Liver (tissue), 9 donors: ENCODE measurements around the gene SMIM27. TPM values are rescaled to one million over a fixed set of nuclear protein-coding genes. Genes with fewer than 3 reads are reported as not detected.

Experiments
- DNase-seq: peaks from one replicate; pipeline ENCODE4 v3.0.0-alpha.2; 2017; ENCODE audit warnings: low spot score
- H3K27ac ChIP-seq, 2 donors: one replicate each; pipeline ENCODE4 v1.7.0; 2013; ENCODE audit warnings: inconsistent platforms in 2 of 2, low read length in 2 of 2, control low read depth in 1 of 2, low read depth in 1 of 2, mild to moderate bottlenecking in 1 of 2
- H3K27me3 ChIP-seq, 4 donors: one replicate each; pipeline versions ENCODE4 v1.6.1 to v1.7.0; 2013; ENCODE audit warnings: low read length in 3 of 4, inconsistent platforms in 1 of 4, mild to moderate bottlenecking in 1 of 4, moderate library complexity in 1 of 4; ENCODE audit not compliant: control insufficient read depth in 4 of 4, insufficient read depth in 4 of 4
- H3K36me3 ChIP-seq, 4 donors: one replicate each; pipeline versions ENCODE4 v1.6.1 to v1.7.0; 2013; ENCODE audit warnings: low read length in 3 of 4, mild to moderate bottlenecking in 3 of 4, low read depth in 1 of 4, moderate library complexity in 1 of 4; ENCODE audit not compliant: control insufficient read depth in 4 of 4, insufficient read depth in 3 of 4
- H3K4me1 ChIP-seq, 4 donors: one replicate each; pipeline versions ENCODE4 v1.6.1 to v1.7.0; 2013; ENCODE audit warnings: low read length in 3 of 4, mild to moderate bottlenecking in 3 of 4, moderate library complexity in 1 of 4; ENCODE audit not compliant: control insufficient read depth in 4 of 4, insufficient read depth in 4 of 4
- H3K4me3 ChIP-seq, 3 donors: one replicate each; pipeline versions ENCODE4 v1.6.1 to v1.7.0; 2013; ENCODE audit warnings: low read length in 3 of 3, control low read depth in 1 of 3, low read depth in 1 of 3, mild to moderate bottlenecking in 1 of 3
- H3K9ac ChIP-seq, 2 donors: one replicate each; pipeline ENCODE4 v1.7.0; 2013; ENCODE audit warnings: low read length in 2 of 2, mild to moderate bottlenecking in 2 of 2, moderate library complexity in 2 of 2, control low read depth in 1 of 2, low read depth in 1 of 2
- H3K9me3 ChIP-seq, 4 donors: one replicate each; pipeline versions ENCODE4 v1.6.1 to v1.7.0; 2013; ENCODE audit warnings: low read length in 3 of 4; ENCODE audit not compliant: control insufficient read depth in 4 of 4
- EGR1 ChIP-seq, 2 donors: IDR thresholded peaks; 2 replicates each; pipeline ENCODE4 v1.6.1; 2016 to 2018; ENCODE audit warnings: antibody characterized with exemption in 2 of 2, low read depth in 2 of 2
- FOXA1 ChIP-seq: IDR thresholded peaks from 2 replicates; pipeline ENCODE4 v1.6.1; 2016; ENCODE audit warnings: antibody characterized with exemption
- FOXA2 ChIP-seq: IDR thresholded peaks from 2 replicates; pipeline ENCODE4 v1.6.1; 2016; ENCODE audit warnings: antibody characterized with exemption
- GABPA ChIP-seq, 2 donors: IDR thresholded peaks in 1 of 2; conservative IDR thresholded peaks in 1 of 2; 2 replicates each; pipeline ENCODE4 v1.6.1; 2016; ENCODE audit warnings: antibody characterized with exemption in 2 of 2, mild to moderate bottlenecking in 1 of 2, moderate library complexity in 1 of 2
- HNF4A ChIP-seq, 2 donors: conservative IDR thresholded peaks; 2 replicates each; pipeline ENCODE4 v1.6.1; 2016; ENCODE audit warnings: antibody characterized with exemption in 2 of 2, mild to moderate bottlenecking in 2 of 2
- HNF4G ChIP-seq: IDR thresholded peaks from 2 replicates; pipeline ENCODE4 v1.6.1; 2016; ENCODE audit warnings: antibody characterized with exemption
- JUND ChIP-seq, 2 donors: IDR thresholded peaks; 2 replicates each; pipeline ENCODE4 v1.6.1; 2016; ENCODE audit warnings: antibody characterized with exemption in 2 of 2
- NR2F2 ChIP-seq: IDR thresholded peaks from 2 replicates; pipeline ENCODE4 v1.6.1; 2016; ENCODE audit warnings: antibody characterized with exemption
- RAD21 ChIP-seq, 2 donors: IDR thresholded peaks; 2 replicates each; pipeline ENCODE4 v1.6.1; 2016; ENCODE audit warnings: antibody characterized with exemption in 2 of 2, mild to moderate bottlenecking in 2 of 2
- TAF1 ChIP-seq: conservative IDR thresholded peaks from 2 replicates; pipeline ENCODE4 v1.6.1; 2016; ENCODE audit warnings: antibody characterized with exemption, mild to moderate bottlenecking
- YY1 ChIP-seq: IDR thresholded peaks from 2 replicates; pipeline ENCODE4 v1.6.1; 2016; ENCODE audit warnings: antibody characterized with exemption, mild to moderate bottlenecking
- WGBS: extraction: QIAGEN DNeasy Blood & Tissue Kit; methylation state at CpG from one replicate; pipeline ENCODE4 v1.1.7; 2013; 5-methylcytosine and 5-hydroxymethylcytosine counted together
- polyA plus RNA-seq, 2 donors: library from polyadenylated mRNA; stranded (reverse) in 1 of 2; unstranded in 1 of 2; fragments of 200-250 nt in 1 of 2; fragments of >200 nt in 1 of 2; fragmentation: Nextera tagmentation in 1 of 2; extraction: Ambion mirVana in 1 of 2; gene quantifications; one replicate each; pipeline versions ENCODE4 v1.2.1 to v1.2.3, GENCODE V29; 2013 to 2015
- total RNA-seq, 2 donors: library from RNA; depleted of rRNA; stranded (reverse); fragments of >200 nt; gene quantifications; one replicate each; pipeline ENCODE4 v1.2.3, GENCODE V29; 2014
- TF ChIP-seq, protein P1 (sequence below): IDR thresholded peaks from 2 replicates; pipeline ENCODE4 v1.6.1; 2016; ENCODE audit warnings: antibody characterized with exemption, mild to moderate bottlenecking
- TF ChIP-seq, protein P2 (sequence below): fragments of 150-350 bp; IDR thresholded peaks from 2 replicates; pipeline ENCODE4 v1.5.1; 2017; ENCODE audit warnings: improper control_type of control experiment, low read depth, low read length; ENCODE audit not compliant: missing input control
- donor health status: healthy.
- donor health status: healthy.
- donor health status: healthy.
- donor health status: healthy.
- donor health status: healthy.

Gene SMIM27
- total and polyA plus RNA-seq, 4 donors, result 1.0 to 17.0 (median 4.4) TPM

DNA sequence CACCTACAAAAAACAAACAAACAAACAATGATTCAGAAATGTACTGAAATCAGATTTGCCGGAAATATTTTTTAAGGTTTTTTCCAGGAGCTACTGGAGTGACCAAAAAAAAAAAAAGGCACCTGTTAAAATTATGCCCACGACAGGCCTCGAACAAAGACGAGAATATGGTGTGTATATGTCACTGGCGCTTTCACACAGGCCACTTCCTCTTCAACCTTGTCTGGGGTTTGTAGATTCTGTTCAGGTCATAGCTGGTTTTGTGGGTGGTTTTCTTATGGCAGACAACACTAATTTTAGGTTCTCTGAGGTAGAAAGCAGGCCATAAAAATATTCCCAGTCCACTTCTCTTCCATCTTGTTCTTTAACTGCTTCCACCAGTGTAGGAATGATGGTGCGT, 13.8 kb downstream of the SMIM27 start (continued):
- TF ChIP-seq HNF4A (conservative IDR thresholded peaks at IDR 0.05), result no peak
- no peak for TF ChIP-seq FOXA2
- TF ChIP-seq YY1, result no peak
- no peak for TF ChIP-seq NR2F2
- no peak for TF ChIP-seq TAF1
- TF ChIP-seq FOXA1, result no peak

DNA sequence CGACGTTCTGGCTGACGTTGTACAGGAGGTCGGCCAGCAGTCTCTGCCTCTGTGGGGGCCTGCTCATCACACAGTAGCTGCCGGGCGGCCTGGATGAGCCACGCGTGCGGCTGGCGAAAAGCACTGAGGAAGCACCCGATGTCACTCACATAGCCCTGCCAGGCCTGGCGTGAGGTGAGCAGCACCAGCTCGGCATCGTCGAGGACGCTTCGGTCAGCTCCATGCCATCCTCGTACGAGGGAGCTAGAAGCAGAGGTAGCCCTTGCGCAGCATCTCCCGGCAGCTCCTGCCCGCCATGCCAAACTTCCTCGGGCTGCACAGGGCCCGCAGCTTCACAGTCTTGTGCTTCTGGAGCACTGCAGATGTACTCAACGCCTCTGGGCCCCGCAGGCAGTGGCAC, 14.6 kb downstream of the SMIM27 start:
- Histone ChIP-seq H3K36me3 (peaks cover 5 to 31% (median 11%) of the 10 kb centered on the region in 4 donors), H3K4me1 (peaks cover under 1 to 10% (median 7%) of the 10 kb centered on the region in 4 donors), H3K27me3 (no peaks in the 10 kb centered on the region), H3K4me3 (no peak overlapping the region), H3K27ac (no peak overlapping the region), H3K9me3 (no peaks in the 10 kb centered on the region), H3K9ac (no peak overlapping the region)
- DNase-seq, result no peak
- no peak for TF ChIP-seq EGR1 (IDR thresholded peaks at IDR 0.05; ENCODE audit: low read depth in 2 of 2)
- TF ChIP-seq, protein P1, sequence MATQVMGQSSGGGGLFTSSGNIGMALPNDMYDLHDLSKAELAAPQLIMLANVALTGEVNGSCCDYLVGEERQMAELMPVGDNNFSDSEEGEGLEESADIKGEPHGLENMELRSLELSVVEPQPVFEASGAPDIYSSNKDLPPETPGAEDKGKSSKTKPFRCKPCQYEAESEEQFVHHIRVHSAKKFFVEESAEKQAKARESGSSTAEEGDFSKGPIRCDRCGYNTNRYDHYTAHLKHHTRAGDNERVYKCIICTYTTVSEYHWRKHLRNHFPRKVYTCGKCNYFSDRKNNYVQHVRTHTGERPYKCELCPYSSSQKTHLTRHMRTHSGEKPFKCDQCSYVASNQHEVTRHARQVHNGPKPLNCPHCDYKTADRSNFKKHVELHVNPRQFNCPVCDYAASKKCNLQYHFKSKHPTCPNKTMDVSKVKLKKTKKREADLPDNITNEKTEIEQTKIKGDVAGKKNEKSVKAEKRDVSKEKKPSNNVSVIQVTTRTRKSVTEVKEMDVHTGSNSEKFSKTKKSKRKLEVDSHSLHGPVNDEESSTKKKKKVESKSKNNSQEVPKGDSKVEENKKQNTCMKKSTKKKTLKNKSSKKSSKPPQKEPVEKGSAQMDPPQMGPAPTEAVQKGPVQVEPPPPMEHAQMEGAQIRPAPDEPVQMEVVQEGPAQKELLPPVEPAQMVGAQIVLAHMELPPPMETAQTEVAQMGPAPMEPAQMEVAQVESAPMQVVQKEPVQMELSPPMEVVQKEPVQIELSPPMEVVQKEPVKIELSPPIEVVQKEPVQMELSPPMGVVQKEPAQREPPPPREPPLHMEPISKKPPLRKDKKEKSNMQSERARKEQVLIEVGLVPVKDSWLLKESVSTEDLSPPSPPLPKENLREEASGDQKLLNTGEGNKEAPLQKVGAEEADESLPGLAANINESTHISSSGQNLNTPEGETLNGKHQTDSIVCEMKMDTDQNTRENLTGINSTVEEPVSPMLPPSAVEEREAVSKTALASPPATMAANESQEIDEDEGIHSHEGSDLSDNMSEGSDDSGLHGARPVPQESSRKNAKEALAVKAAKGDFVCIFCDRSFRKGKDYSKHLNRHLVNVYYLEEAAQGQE, result no peak
- TF ChIP-seq FOXA2, result no peak
- TF ChIP-seq, protein P2, sequence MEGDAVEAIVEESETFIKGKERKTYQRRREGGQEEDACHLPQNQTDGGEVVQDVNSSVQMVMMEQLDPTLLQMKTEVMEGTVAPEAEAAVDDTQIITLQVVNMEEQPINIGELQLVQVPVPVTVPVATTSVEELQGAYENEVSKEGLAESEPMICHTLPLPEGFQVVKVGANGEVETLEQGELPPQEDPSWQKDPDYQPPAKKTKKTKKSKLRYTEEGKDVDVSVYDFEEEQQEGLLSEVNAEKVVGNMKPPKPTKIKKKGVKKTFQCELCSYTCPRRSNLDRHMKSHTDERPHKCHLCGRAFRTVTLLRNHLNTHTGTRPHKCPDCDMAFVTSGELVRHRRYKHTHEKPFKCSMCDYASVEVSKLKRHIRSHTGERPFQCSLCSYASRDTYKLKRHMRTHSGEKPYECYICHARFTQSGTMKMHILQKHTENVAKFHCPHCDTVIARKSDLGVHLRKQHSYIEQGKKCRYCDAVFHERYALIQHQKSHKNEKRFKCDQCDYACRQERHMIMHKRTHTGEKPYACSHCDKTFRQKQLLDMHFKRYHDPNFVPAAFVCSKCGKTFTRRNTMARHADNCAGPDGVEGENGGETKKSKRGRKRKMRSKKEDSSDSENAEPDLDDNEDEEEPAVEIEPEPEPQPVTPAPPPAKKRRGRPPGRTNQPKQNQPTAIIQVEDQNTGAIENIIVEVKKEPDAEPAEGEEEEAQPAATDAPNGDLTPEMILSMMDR, result no peak
- no peak for TF ChIP-seq NR2F2
- TF ChIP-seq HNF4A (conservative IDR thresholded peaks at IDR 0.05), result no peak
- TF ChIP-seq GABPA (IDR thresholded peaks at IDR 0.05 in 1 of 2, conservative IDR thresholded peaks at IDR 0.05 in 1 of 2), result no peak
- no peak for TF ChIP-seq HNF4G
- TF ChIP-seq JUND (IDR thresholded peaks at IDR 0.05), result no peak
- 96% methylated on average over 26 of the region's 26 CpGs for WGBS

DNA sequence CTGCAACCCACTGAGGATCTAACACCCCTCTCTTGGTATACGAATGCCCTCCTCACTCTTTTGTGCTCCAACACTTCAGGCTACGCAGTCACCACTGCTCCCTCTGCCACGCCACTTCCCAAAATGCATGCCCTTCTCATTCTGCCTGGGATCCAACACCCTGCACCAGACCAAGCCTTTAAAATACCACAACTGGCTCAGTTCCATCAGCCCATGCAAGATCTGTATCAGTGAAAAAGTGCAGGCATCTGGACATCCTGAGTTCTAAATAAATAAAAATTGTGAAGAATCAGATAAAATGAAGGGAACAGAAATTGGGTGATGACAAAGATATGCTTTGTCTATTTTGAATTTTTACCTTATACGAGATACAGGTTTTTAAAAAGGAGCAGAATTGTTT, 18.1 kb downstream of the SMIM27 start:
- H3K9ac ChIP-seq, result peak overlapping the region in 1 of 2 donors; percentile 8
- DNase-seq, result no peak
- TF ChIP-seq NR2F2, result no peak
- no peak for TF ChIP-seq EGR1 (IDR thresholded peaks at IDR 0.05; ENCODE audit: low read depth in 2 of 2)
- no peak for TF ChIP-seq RAD21 (IDR thresholded peaks at IDR 0.05)
- H3K9me3 ChIP-seq, result no peaks in the 10 kb centered on the region
- H3K36me3 ChIP-seq, result peaks cover 3 to 27% (median 8%) of the 10 kb centered on the region in 4 donors
- H3K4me1 ChIP-seq, result peaks cover 3 to 24% (median 16%) of the 10 kb centered on the region in 4 donors
- no peak overlapping the region for H3K4me3 ChIP-seq
- no peaks in the 10 kb centered on the region for H3K27me3 ChIP-seq
- H3K27ac ChIP-seq, result no peak overlapping the region
- whole genome bisulfite sequencing, result 94% methylated on average over 4 of the region's 4 CpGs
